HepG2 (cell line): ENCODE data around the gene PLK3. TPM values are rescaled to one million over a fixed set of nuclear protein-coding genes. Genes with fewer than 3 reads are reported as not detected.

Experiments used
- ARNTL ChIP-seq: sonication (generic); formaldehyde crosslinking; IDR thresholded peaks from 2 replicates; pipeline ENCODE4 v1.4.0; 2020; ENCODE audit warnings: mild to moderate bottlenecking, missing genetic modification reagents
- ATRX ChIP-seq: sonication (generic); formaldehyde crosslinking; IDR thresholded peaks from 2 replicates; pipeline ENCODE4 v1.4.0; 2020; ENCODE audit warnings: missing genetic modification reagents, borderline replicate concordance
- DDIT3 ChIP-seq: sonication (generic); formaldehyde crosslinking; IDR thresholded peaks from 2 replicates; pipeline ENCODE4 v1.4.0; 2020; ENCODE audit warnings: mild to moderate bottlenecking, missing genetic modification reagents
- FLYWCH1 ChIP-seq: sonication (generic); formaldehyde crosslinking; IDR thresholded peaks from 2 replicates; pipeline ENCODE4 v1.8.1; 2023; ENCODE audit warnings: mild to moderate bottlenecking, missing genetic modification reagents
- HDAC2 ChIP-seq: sonication (generic); formaldehyde crosslinking; IDR thresholded peaks from 2 replicates; pipeline ENCODE4 v1.4.0; 2020; ENCODE audit warnings: missing genetic modification reagents
- HMG20B ChIP-seq: conservative IDR thresholded peaks from 2 replicates; pipeline ENCODE4 v1.6.1; 2016; ENCODE audit warnings: missing genetic modification reagents, missing compliant biosample characterization
- HOXA7 ChIP-seq: sonication (generic); formaldehyde crosslinking; IDR thresholded peaks from 2 replicates; pipeline ENCODE4 v1.8.1; 2022; ENCODE audit warnings: mild to moderate bottlenecking, missing genetic modification reagents, moderate library complexity
- KDM1A ChIP-seq: IDR thresholded peaks from 2 replicates; pipeline ENCODE4 v1.6.1; 2016; ENCODE audit warnings: missing compliant biosample characterization
- KLF11 ChIP-seq: IDR thresholded peaks from 2 replicates; pipeline ENCODE4 v1.6.1; 2016; ENCODE audit warnings: missing compliant biosample characterization
- MED13 ChIP-seq: sonication (generic); formaldehyde crosslinking; IDR thresholded peaks from 2 replicates; pipeline ENCODE4 v1.5.0; 2020; ENCODE audit warnings: missing genetic modification reagents
- NAIF1 ChIP-seq: sonication (generic); formaldehyde crosslinking; IDR thresholded peaks from 2 replicates; pipeline ENCODE4 v1.5.0; 2020; ENCODE audit warnings: mild to moderate bottlenecking, missing genetic modification reagents, borderline replicate concordance
- NFIC ChIP-seq: IDR thresholded peaks from 2 replicates; pipeline ENCODE4 v1.6.1; 2012; ENCODE audit warnings: mild to moderate bottlenecking, low read length, inconsistent platforms
- NKX3-1 ChIP-seq: sonication (generic); formaldehyde crosslinking; IDR thresholded peaks from 2 replicates; pipeline ENCODE4 v1.5.0; 2020; ENCODE audit warnings: missing genetic modification reagents
- RAD21 ChIP-seq: fragments of 450-650 bp; formaldehyde crosslinking; IDR thresholded peaks from 2 replicates; pipeline ENCODE4 v1.5.0; 2020; ENCODE audit warnings: mild to moderate bottlenecking
- RFX3 ChIP-seq: IDR thresholded peaks from 2 replicates; pipeline ENCODE4 v1.6.1; 2016; ENCODE audit warnings: missing biosample characterization, missing genetic modification reagents
- SMYD3 ChIP-seq: sonication (generic); formaldehyde crosslinking; IDR thresholded peaks from 2 replicates; pipeline ENCODE4 v1.8.1; 2023; ENCODE audit warnings: mild to moderate bottlenecking, missing genetic modification reagents
- SOX5 ChIP-seq: IDR thresholded peaks from 2 replicates; pipeline ENCODE4 v1.6.1; 2016; ENCODE audit warnings: borderline replicate concordance
- TEAD2 ChIP-seq: sonication (generic); formaldehyde crosslinking; IDR thresholded peaks from 2 replicates; pipeline ENCODE4 v1.9.0; 2021; ENCODE audit warnings: missing genetic modification reagents
- ZNF296 ChIP-seq: sonication (generic); formaldehyde crosslinking; conservative IDR thresholded peaks from 2 replicates; pipeline ENCODE4 v1.5.0; 2020; ENCODE audit warnings: mild to moderate bottlenecking, missing genetic modification reagents
- ZNF317 ChIP-seq: sonication (generic); formaldehyde crosslinking; IDR thresholded peaks from 2 replicates; pipeline ENCODE4 v1.5.0; 2020; ENCODE audit warnings: mild to moderate bottlenecking, missing genetic modification reagents
- ZNF34 ChIP-seq: sonication (generic); formaldehyde crosslinking; IDR thresholded peaks from 2 replicates; pipeline ENCODE4 v1.4.0; 2020; ENCODE audit warnings: mild to moderate bottlenecking, missing genetic modification reagents, borderline replicate concordance
- ZNF709 ChIP-seq: sonication (generic); formaldehyde crosslinking; IDR thresholded peaks from 2 replicates; pipeline ENCODE4 v1.5.0; 2020; ENCODE audit warnings: mild to moderate bottlenecking, missing genetic modification reagents
- ZNF749 ChIP-seq: sonication (generic); formaldehyde crosslinking; IDR thresholded peaks from 2 replicates; pipeline ENCODE4 v1.8.0; 2022; ENCODE audit warnings: mild to moderate bottlenecking, missing genetic modification reagents, moderate library complexity, borderline replicate concordance
- ZNF792 ChIP-seq: IDR thresholded peaks from 2 replicates; pipeline ENCODE4 v1.6.1; 2016
- ZSCAN30 ChIP-seq: sonication (generic); formaldehyde crosslinking; IDR thresholded peaks from 2 replicates; pipeline ENCODE4 v1.5.0; 2020; ENCODE audit warnings: mild to moderate bottlenecking, missing genetic modification reagents
- polyA plus RNA-seq, 8 experiments: library from polyadenylated mRNA; depleted of rRNA in 3 of 8; stranded (reverse) in 7 of 8; unstranded in 1 of 8; fragments of >200 nt; fragmentation: Illumina TruSeq in 4 of 8; extraction: Trizol in 4 of 8; gene quantifications; 2 replicates each; pipeline versions ENCODE4 v1.2.1 to v1.2.3, GENCODE V29; 2011 to 2016; ENCODE audit warnings: low read depth in 4 of 8, missing spikeins in 1 of 8, mixed read lengths in 1 of 8; ENCODE audit not compliant: insufficient read depth in 1 of 8
- total RNA-seq, 5 experiments: library from RNA; depleted of rRNA; stranded (reverse); fragments of >200 nt; fragmentation: Illumina TruSeq; extraction: Trizol; gene quantifications; 2 replicates each; pipeline ENCODE4 v1.2.3, GENCODE V29; 2016; ENCODE audit warnings: low read depth in 1 of 5
- TF ChIP-seq, protein P1 (sequence below): sonication (generic); formaldehyde crosslinking; IDR thresholded peaks from 2 replicates; pipeline ENCODE4 v1.4.0; 2020; ENCODE audit warnings: missing genetic modification reagents
- TF ChIP-seq, protein P2 (sequence below): IDR thresholded peaks from 2 replicates; pipeline ENCODE4 v1.4.0; 2020; ENCODE audit warnings: mild to moderate bottlenecking, missing genetic modification reagents

Gene PLK3
- total and polyA plus RNA-seq, 2 of the 13 experiments (the other 11 are each of a cell fraction or from before 2014, with no cell fraction given), result 9.8 to 16.9 TPM

- peak; percentile 13 for TF ChIP-seq HDAC2 (CRISPR knock-in tag)
- no peak for TF ChIP-seq NKX3-1
- no peak for TF ChIP-seq HMG20B (CRISPR knock-in tag)
- TF ChIP-seq RFX3, result no peak
- TF ChIP-seq, protein P1, sequence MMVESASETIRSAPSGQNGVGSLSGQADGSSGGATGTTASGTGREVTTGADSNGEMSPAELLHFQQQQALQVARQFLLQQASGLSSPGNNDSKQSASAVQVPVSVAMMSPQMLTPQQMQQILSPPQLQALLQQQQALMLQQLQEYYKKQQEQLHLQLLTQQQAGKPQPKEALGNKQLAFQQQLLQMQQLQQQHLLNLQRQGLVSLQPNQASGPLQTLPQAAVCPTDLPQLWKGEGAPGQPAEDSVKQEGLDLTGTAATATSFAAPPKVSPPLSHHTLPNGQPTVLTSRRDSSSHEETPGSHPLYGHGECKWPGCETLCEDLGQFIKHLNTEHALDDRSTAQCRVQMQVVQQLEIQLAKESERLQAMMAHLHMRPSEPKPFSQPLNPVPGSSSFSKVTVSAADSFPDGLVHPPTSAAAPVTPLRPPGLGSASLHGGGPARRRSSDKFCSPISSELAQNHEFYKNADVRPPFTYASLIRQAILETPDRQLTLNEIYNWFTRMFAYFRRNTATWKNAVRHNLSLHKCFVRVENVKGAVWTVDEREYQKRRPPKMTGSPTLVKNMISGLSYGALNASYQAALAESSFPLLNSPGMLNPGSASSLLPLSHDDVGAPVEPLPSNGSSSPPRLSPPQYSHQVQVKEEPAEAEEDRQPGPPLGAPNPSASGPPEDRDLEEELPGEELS (CRISPR knock-in tag), result no peak
- TF ChIP-seq MED13 (CRISPR knock-in tag), result no peak
- TF ChIP-seq ATRX (CRISPR knock-in tag), result no peak
- TF ChIP-seq ZNF749 (CRISPR knock-in tag), result 0 out of 2 replicates have a peak, but pooled peaks have one; percentile 55
- no peak for TF ChIP-seq NFIC
- no peak; the same call in 1 of the 2 replicates for TF ChIP-seq RAD21
- TF ChIP-seq HOXA7 (CRISPR knock-in tag), result no peak
- TF ChIP-seq TEAD2 (CRISPR knock-in tag), result 0 out of 2 replicates have a peak, but pooled peaks have one; percentile 39
- no peak for TF ChIP-seq KLF11 (CRISPR knock-in tag)
- no peak; the same call in 1 of the 2 replicates for TF ChIP-seq NAIF1
- TF ChIP-seq SMYD3 (CRISPR knock-in tag), result no peak; the same call in 1 of the 2 replicates
- TF ChIP-seq ZNF709, result peak; percentile 62; the same call in 1 of the 2 replicates
- TF ChIP-seq ZNF792 (CRISPR knock-in tag), result peak; percentile 29; the same call in 1 of the 2 replicates
- no peak; the same call in 1 of the 2 replicates for TF ChIP-seq ZNF317 (CRISPR knock-in tag)
- TF ChIP-seq DDIT3, result no peak
- no peak; the same call in 1 of the 2 replicates for TF ChIP-seq SOX5 (CRISPR knock-in tag)
- TF ChIP-seq FLYWCH1 (CRISPR knock-in tag), result no peak
- TF ChIP-seq ARNTL (CRISPR knock-in tag), result peak; percentile 70
- TF ChIP-seq ZNF34 (CRISPR knock-in tag), result no peak
- TF ChIP-seq KDM1A (CRISPR knock-in tag), result no peak
- TF ChIP-seq ZSCAN30 (CRISPR knock-in tag), result no peak
- TF ChIP-seq, protein P2, sequence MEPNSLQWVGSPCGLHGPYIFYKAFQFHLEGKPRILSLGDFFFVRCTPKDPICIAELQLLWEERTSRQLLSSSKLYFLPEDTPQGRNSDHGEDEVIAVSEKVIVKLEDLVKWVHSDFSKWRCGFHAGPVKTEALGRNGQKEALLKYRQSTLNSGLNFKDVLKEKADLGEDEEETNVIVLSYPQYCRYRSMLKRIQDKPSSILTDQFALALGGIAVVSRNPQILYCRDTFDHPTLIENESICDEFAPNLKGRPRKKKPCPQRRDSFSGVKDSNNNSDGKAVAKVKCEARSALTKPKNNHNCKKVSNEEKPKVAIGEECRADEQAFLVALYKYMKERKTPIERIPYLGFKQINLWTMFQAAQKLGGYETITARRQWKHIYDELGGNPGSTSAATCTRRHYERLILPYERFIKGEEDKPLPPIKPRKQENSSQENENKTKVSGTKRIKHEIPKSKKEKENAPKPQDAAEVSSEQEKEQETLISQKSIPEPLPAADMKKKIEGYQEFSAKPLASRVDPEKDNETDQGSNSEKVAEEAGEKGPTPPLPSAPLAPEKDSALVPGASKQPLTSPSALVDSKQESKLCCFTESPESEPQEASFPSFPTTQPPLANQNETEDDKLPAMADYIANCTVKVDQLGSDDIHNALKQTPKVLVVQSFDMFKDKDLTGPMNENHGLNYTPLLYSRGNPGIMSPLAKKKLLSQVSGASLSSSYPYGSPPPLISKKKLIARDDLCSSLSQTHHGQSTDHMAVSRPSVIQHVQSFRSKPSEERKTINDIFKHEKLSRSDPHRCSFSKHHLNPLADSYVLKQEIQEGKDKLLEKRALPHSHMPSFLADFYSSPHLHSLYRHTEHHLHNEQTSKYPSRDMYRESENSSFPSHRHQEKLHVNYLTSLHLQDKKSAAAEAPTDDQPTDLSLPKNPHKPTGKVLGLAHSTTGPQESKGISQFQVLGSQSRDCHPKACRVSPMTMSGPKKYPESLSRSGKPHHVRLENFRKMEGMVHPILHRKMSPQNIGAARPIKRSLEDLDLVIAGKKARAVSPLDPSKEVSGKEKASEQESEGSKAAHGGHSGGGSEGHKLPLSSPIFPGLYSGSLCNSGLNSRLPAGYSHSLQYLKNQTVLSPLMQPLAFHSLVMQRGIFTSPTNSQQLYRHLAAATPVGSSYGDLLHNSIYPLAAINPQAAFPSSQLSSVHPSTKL (CRISPR knock-in tag), result no peak
- TF ChIP-seq ZNF296 (CRISPR knock-in tag), result no peak
Observed at GRCh38 chr1:44784094-44785028, 15.8 kb upstream of the PLK3 start (continued).
